A549 (cell line): ENCODE results near the gene VAPB.

ENCODE experiments used
- CTCF ChIP-seq: fragments of >200 bp; sonication (Bioruptor Twin); formaldehyde crosslinking; IDR thresholded peaks from 3 replicates; pipeline ENCODE4 v1.5.1; 2016
- EHF ChIP-seq: fragments of 250-450 bp; sonication (Bioruptor Pico); IDR thresholded peaks from 2 replicates; pipeline ENCODE4 v1.5.0; 2020; ENCODE audit warnings: mild to moderate bottlenecking
- POLR2AphosphoS2 ChIP-seq: conservative IDR thresholded peaks from 2 replicates; pipeline ENCODE4 v1.6.1; 2012; ENCODE audit warnings: low read length, improper control_type of control experiment, inconsistent platforms
- REST ChIP-seq: fragments of 200-600 bp; sonication (generic); IDR thresholded peaks from 2 replicates; pipeline ENCODE4 v1.6.1; 2016; ENCODE audit warnings: antibody characterized with exemption, mild to moderate bottlenecking, moderate library complexity
- SREBF2 ChIP-seq: fragments of 450-650 bp; IDR thresholded peaks from 2 replicates; pipeline ENCODE4 v1.6.1; 2014; ENCODE audit warnings: mild to moderate bottlenecking, moderate library complexity

GRCh38 chr20:58436868-58437645 is 48.0 kb downstream of the VAPB start:
- no peak for TF ChIP-seq POLR2AphosphoS2
- TF ChIP-seq REST: no peak
- no peak for TF ChIP-seq SREBF2
- TF ChIP-seq EHF (CRISPR knock-in tag): no peak
- TF ChIP-seq CTCF: no peak
